ENCODE measurements around the gene RBBP5. TPM values are rescaled to one million over a fixed set of nuclear protein-coding genes. Genes with fewer than 3 reads are reported as not detected.

RBBP5 gene
- total RNA-seq, 1 donor from 2014 or later: 10.0 TPM

DNA sequence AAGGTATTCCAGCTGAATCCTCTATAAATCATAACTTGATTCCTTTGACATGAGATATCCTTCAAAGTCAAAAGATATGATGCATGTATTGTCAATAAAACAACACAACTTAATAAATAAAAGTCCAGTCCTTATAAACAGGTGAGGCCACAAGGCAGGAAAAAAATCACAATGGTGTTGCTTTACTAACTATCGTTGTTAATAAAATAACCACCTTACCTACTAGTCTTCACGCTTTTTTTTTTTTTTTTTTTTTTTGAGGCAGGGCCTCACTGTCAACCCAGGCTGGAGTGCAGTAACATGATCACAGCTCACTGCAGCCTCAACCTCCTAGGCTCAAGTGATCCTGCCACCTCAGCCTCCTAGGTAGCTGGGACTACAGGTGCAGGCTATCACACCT lies 37.4 kb downstream of the RBBP5 start, which contains the start of gene TMEM81:
TMEM81 (minus strand) TSS at position 101 of the 400 bp plus-strand sequence. CDS start 140 bp downstream, outside the sequence.
- intact Hi-C loops (cut with DNase I): no loop called here
- ATAC-seq: no peak
- no peak for DNase-seq (ENCODE audit: missing footprints)

DNA sequence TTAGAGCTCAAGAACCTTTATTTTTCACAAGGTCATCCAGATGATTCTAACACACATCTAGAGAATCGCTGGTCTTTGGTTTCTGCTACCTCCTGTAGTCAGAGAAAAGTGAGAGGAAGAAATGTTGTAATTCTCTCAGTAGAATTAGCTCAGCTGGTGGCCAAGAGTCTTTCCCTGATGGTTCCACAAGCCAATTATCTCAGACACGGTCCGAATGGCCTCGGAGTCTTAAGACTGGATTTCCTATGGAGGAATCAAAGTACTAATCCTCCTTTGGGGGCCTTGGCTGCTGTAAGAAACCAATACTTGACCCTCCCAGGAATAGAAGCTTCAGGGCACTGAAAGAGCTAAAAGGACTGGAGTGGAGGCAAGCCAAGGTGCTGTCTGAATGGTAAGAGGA lies 39.3 kb downstream of the RBBP5 start:
- intact Hi-C loops (cut with DNase I): no loop called here
- ATAC-seq: no peak
- no peak for DNase-seq (ENCODE audit: missing footprints)

DNA sequence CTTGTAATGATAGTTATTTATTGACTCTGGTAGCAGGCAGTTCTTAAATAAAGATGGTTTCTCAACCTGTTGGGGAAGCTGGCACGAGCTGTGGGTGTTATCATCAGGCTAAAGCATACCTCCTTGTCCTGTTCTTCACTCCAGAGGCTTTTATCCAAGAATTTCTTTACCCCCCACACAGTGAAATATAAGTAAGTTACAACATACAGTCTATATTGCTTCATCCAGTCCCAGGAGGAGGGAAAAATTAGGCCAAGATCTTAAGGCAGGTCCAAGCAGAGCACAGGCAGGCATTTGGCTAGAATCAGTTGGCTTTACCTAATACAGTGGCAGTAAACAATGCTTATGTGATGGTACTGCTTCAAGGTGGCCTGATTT lies 43.9 kb downstream of the RBBP5 start:
- ATAC-seq: no peak
- no peak for DNase-seq (ENCODE audit: missing footprints)
- intact Hi-C loops (cut with DNase I): no loop called here

DNA sequence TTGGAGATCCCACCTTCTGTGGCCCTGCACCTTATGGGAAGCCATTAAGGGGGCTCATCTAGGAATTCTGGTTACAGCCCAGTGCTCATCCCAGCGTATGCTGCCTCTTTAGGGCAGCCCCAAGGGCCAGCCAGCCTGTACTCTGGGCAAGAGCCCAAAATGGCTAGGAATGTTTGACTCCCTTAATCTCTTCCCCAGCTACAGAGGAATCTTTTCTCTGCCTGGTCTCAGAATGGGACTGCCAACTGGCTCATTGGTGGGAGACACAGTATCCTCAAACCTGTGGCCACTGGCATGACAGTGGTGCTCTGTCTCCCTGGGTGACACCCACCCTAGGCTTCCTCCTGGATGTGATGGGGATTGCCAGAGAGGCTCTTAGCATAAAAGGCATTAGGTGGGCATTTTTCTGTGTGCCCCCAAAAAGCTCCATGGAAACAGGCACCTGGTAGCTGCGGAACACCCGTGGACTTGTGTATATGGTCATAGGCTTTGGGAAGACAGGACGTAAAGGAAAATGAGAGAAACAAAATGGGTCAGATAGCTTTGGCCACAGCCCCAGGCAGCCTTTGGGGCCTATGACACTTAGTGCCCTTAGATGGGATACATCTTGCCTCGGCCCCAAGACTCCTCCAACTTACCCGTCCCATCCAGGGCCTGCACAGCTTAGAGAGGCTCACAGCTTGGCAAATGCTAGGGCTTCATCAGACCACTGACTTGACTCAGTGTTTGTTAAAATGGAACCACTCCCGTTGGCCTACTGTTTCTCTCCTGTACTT lies 44.4 kb downstream of the RBBP5 start:
- ATAC-seq (peak; percentile 68), DNase-seq (ENCODE audit: missing footprints) (no peak)

DNA sequence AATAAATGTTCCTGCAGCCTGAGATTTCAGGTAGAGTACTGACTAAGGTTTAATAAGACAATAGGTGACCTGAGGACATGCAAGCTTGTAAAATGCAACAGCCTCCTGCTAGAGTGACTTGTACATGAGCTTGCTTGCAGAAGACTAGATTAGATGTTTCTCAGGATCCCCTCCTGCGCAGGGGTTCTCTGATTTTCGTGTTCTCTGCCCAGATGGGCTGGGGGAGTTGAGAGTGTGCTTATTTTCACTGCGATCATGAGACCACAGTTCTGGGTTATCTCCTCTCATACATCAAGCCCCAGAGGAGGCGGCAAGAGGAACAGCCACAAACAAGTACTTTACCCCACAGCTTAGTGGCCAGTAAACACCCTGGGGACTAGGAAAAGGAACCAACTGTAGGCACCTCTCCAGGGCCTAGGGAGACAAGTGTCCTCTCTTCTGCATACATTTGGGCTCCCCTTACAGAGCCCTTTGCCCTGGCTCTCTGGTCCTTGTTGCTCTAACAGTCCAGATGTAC lies 45.5 kb downstream of the RBBP5 start:
- ATAC-seq: no peak
- no peak for DNase-seq (ENCODE audit: missing footprints)
- intact Hi-C loops (cut with DNase I): no loop called here

More for the DNA sequence above, 44.4 kb downstream of the RBBP5 start:
- intact Hi-C loops (cut with DNase I): no loop called here

DNA sequence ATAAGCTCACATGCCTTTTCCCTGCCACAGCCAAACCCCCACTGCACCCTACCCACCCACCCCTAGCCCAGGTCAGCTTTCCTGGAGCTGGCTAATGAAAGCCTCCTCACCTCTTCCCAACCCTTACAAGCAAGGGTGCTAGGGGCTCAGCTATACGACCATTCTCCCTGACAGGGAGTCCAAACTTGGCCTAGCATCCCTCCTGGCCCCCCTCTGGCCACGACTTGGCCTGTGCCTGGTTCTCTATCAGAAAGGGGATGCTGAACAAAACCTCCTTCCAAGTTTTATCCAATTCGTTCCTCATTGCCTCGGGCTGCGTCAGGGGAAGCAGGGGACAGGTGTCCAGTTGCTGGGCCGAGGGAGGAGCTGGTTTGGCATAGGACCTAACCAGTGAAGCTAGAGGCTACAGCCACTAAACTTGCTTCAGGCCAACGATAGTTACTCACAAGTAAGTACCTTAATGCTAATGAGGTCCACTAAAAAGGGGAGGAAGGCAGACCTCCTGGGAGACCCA lies 46.1 kb downstream of the RBBP5 start:
- DNase-seq (ENCODE audit: missing footprints) (no peak), ATAC-seq (no peak)
- intact Hi-C loops (cut with DNase I): no loop called here

DNA sequence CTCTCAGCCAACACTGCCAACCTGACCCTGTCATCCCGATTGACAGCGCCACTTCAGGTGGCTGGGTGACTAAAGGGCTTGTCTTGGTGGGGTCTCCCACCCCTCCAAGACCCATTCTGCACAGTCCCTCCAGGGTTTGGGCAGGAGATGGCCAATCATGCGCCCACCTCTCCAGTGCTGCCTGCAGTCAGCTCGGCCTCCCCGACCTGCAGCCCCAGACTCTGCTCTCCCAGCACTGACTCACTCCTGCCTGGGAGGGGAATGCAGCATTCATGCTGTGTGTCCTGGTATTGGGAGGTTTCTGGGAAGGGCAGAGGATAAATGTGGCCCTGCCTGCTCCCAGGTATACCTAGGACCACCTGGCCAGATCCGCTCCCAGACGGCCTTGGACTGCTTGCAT lies 47.3 kb downstream of the RBBP5 start:
- DNase-seq (ENCODE audit: missing footprints): no peak
- ATAC-seq: no peak
- intact Hi-C loops (cut with DNase I): no loop called here

DNA sequence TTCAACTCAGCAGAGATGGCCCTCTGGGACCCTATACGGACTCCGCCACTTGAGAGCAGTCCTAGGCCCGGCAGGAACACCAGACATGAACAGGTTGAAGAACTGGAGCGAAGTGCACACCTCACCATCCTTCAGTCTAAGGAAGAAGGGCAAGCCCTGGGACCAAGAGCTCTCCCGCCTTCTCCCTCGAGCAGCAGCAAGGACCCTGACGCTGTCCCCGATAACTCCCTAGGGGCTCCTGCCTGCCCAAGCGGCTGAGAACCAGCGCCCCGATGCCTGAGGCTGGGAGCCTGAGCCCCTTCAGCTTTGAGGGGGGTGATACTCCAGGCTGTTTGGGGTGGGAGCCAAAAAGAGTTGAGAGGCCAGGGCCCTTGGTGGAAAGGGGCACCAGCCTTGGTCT lies 47.7 kb downstream of the RBBP5 start:
- DNase-seq (ENCODE audit: missing footprints): no peak
- intact Hi-C loops (cut with DNase I): no loop called here
- no peak for ATAC-seq

DNA sequence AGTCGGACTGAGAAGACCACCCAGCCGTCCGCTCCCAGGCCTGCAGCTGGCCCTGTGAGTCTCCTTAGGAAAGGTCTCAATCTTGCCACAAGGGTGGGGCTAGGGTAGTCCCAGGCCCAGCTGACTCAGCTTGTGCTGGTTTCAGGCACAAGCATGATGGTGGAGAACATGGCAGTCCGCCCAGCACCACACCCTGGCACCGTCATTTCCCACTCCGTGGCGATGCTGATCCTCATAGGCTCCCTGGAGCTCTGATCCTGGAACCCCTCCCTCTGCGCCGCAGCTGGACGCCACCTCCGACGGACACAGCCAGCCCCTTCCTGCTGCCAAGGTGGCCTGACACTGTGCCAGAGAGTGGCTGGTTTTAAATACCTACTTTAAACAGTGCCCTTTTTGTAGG lies 48.3 kb downstream of the RBBP5 start:
- ATAC-seq: no peak
- DNase-seq (ENCODE audit: missing footprints): no peak
- intact Hi-C loops (cut with DNase I): no loop called here

DNA sequence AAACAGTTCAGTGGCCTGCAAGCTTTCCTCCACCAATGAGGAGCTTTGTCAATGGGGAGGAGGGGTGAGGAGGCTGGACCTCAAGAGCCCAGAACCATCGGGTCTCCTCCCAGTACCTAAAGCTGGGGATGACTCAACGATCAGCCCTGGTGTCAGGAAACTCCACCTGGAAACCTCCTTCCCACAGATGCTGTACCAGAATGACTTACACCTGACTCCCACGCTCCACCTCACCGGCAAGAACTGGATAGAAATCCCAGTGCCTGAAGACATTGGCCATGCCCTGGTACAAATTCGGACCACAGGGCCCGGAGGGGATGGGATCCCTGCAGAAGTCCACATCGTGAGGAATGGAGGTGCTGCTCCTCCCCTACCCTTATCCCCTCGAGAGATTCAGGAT lies 48.9 kb downstream of the RBBP5 start:
- intact Hi-C loops (cut with DNase I): no loop called here
- ATAC-seq (no peak), DNase-seq (ENCODE audit: missing footprints) (no peak)

DNA sequence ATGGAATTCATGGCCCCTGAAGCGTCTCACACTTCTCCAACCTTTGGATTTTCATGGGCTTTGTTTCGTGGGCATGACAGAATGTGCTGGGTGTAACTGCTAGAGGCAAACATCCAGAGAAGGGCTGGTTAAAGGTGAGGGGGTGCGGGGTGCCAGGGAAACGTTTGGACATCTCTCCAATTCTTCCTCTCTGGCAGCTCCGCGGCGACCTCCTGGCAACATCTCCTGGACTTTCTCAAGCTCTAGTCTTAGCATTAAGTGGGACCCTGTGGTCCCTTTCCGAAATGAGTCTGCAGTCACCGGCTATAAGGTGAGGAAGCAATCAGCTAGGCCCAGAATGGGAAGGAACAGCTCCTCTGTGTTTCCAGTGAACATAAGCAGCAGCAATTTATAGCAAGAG lies 49.5 kb downstream of the RBBP5 start:
- ATAC-seq: no peak
- intact Hi-C loops (cut with DNase I): no loop called here
- DNase-seq (ENCODE audit: missing footprints): no peak

DNA sequence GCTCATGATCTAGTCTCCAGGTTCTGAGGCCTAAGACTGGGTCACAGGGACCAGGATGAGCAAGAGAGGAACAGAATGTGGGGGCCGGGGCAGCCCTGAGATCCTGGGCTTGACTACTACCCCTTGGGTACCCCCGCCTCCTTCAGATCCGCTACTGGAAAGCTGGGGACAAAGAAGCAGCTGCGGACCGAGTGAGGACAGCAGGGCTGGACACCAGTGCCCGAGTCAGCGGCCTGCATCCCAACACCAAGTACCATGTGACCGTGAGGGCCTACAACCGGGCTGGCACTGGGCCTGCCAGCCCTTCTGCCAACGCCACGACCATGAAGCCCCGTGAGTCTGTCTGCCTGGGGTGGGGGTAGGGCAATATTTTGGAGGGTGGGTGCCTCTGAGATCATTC lies 50.0 kb downstream of the RBBP5 start:
- ATAC-seq (no peak), DNase-seq (ENCODE audit: missing footprints) (no peak)
- intact Hi-C loops (cut with DNase I): no loop called here

DNA sequence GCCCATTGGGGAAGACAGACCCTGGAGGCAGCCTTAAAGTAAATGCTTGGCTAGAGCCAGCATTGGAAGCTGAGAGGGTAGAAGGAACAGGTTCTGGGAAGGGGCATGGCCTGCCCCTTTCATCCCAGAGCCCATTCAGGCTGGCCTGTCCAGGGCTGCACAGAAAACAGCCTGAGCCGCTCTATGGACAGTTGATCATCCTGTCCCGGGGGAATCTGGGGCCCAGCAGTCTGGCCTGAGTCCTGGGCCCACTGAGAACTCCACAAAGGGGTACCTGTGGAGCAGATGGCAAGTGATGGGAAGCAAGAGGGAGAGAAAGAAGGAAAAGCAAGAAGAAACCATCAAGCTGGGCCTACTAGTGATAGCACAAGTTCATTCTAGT lies 50.8 kb downstream of the RBBP5 start:
- ATAC-seq (no peak), DNase-seq (ENCODE audit: missing footprints) (no peak)
- intact Hi-C loops (cut with DNase I): no loop called here

DNA sequence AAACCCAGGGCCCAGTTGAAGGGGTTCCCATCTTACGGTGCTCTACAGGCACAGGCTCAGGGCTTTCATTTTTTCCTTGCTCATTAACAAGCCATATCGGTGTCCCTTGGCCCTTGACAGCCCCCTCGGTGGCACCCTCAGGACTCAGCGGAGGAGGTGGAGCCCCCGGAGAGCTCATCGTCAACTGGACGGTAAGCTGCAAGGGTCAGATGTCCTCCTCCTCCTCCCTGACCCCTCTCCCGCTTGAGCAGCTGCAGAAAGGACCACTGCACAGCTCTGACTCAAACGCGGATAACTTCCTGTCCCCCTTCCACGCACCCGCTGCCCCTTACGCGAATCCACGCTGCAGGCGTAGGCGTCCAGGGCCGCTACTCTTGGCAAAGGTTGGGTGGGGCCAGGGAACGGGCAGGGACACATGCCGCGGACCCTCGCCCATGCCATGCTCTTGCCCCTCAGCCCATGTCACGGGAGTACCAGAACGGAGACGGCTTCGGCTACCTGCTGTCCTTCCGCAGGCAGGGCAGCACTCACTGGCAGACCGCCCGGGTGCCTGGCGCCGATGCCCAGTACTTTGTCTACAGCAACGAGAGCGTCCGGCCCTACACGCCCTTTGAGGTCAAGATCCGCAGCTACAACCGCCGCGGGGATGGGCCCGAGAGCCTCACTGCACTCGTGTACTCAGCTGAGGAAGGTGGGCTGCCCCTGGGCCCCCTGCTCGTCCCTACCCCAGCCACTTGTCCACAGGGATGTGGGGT lies 52.2 kb downstream of the RBBP5 start:
- no peak for DNase-seq (ENCODE audit: missing footprints)
- intact Hi-C loops (cut with DNase I): loop anchor here (5.0 kb wide), 1 partner anchor 183 kb away; no protein-coding TSS in a partner anchor
- no peak for ATAC-seq

DNA sequence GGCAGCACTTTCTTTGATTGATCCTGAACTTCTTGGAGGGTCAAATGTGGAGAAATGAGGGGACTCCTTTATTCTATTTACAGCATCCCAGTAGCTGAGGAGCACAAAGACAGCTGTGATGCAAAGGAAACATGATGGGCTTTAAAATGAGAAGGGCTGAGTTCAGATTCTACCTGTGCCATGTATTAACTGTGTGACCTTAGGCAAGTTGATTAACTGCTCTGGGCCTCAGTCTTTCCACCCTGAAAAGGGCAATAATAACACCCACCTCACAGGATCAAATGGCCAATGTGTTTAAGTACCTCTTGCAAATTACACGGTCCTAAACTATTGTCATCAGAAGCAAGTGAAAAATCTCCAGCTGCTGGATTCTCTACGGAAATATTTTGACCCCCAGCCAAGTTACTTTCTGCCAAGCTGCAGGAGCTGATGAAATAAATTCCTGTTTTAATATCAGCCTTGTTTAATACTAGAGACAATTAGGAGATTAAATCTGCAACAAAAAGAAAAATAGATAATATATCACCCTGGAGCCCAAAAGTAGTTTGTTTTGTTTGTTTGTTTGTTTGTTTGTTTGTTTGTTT lies 53.2 kb downstream of the RBBP5 start:
- DNase-seq (ENCODE audit: missing footprints) (no peak), ATAC-seq (no peak)
- intact Hi-C loops (cut with DNase I): loop anchor here (5.0 kb wide), 1 partner anchor 184 kb away; no protein-coding TSS in a partner anchor

DNA sequence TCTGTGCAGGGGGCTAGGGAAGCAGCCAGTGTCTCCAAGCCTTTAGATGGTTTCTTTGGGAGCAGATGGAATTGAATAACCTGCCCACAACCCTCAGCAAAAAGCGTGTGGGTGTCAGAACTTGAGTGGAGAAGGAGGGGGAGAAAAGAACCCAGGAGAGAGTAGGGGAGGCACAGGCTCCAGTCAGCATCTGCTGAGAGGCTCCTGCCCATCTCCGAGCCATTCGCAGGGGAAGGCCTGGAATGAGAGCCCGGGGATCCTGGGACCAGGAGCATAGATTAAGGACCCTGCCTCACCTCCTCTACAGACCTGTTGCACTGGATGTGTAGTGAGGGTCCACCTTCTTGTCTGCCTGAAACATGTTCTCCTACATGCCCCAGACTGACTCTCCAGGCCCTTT lies 53.8 kb downstream of the RBBP5 start:
- ATAC-seq (no peak), DNase-seq (ENCODE audit: missing footprints) (no peak)
- intact Hi-C loops (cut with DNase I): loop anchor here (5.0 kb wide), 1 partner anchor 184 kb away; no protein-coding TSS in a partner anchor

DNA sequence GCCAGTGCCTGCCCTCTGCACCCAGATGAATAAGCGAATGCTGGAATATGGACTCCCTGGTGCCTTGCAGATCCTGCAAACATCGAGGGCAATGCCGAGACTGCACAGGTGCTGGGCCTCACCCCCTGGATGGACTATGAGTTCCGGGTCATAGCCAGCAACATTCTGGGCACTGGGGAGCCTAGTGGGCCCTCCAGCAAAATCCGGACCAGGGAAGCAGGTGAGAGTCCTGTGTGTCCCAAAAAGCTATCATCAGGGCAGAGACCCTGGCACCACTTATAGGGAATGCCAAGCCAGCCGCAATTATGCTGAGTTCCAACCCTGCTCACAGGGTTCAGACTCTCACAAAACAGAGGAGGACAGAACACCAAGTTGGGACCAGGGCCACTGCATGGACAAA lies 54.7 kb downstream of the RBBP5 start:
- intact Hi-C loops (cut with DNase I): loop anchor here (5.0 kb wide), 1 partner anchor 185 kb away; no protein-coding TSS in a partner anchor
- ATAC-seq (no peak), DNase-seq (ENCODE audit: missing footprints) (no peak)

DNA sequence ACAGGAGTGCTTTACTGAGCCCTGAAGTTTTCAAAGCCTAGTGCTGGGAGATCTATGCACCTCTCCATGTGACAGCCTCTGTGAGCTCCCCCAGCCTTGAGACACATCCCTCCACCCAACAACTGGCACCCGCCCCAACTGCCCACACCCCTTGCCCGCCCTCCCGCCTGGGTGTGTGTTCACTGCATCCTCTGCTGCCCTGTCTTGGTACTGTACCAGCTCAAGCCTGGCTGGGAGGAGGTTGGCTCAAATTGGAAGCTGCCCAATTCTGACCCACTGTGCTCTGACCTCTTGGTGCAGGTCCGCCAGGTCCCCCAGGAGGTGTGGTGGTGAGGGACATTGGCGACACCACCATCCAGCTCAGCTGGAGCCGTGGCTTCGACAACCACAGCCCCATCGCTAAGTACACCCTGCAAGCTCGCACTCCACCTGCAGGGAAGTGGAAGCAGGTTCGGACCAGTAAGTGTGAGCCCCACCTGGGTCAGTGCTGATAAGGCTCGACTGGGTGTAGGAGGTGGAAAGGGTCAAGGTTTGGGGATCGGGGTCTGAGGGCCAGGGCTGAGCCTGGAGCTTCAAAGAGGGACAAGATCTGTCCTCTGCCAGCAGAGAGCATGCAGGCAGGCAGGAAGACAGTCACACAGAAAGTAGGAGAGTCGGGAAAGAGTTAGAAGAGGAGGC lies 55.5 kb downstream of the RBBP5 start:
- ATAC-seq: no peak
- DNase-seq (ENCODE audit: missing footprints): no peak
- intact Hi-C loops (cut with DNase I): loop anchor here (5.0 kb wide), 1 partner anchor 186 kb away; no protein-coding TSS in a partner anchor

DNA sequence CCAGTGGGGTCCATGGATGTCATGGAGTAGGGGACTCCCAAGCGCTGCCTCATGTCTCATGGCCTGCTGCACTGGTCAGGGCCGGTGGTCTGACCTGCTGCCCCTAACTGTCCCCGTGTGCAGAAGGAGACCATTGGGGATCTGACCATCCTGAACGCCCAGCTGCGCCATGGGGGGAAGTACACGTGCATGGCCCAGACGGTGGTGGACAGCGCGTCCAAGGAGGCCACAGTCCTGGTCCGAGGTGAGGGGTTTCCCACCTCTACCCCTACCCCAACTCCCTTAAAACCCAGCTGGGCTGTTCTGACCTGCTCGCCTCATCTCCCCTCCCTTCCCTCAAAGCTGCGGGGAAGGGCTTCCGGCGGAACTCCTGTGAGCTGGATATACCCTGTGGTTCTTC lies 56.1 kb downstream of the RBBP5 start:
- no peak for DNase-seq (ENCODE audit: missing footprints)
- intact Hi-C loops (cut with DNase I): loop anchor here (5.0 kb wide), 1 partner anchor 187 kb away; no protein-coding TSS in a partner anchor

More for the DNA sequence above, 56.1 kb downstream of the RBBP5 start:
- no peak for ATAC-seq

Data from Right ventricle myocardium inferior (tissue), 1 donor.